Central memory CD4-positive, alpha-beta T cell (primary cell): ENCODE results near the gene GCNT2.
"Not testable (repeated sequence)": the region's sequence is repeated elsewhere in the genome, so short reads cannot be mapped to it uniquely, and the experiment has no call there.

Experiments used
- DNase-seq: peaks from one replicate; pipeline ENCODE4 v3.0.0; 2022

Gene GCNT2

DNA sequence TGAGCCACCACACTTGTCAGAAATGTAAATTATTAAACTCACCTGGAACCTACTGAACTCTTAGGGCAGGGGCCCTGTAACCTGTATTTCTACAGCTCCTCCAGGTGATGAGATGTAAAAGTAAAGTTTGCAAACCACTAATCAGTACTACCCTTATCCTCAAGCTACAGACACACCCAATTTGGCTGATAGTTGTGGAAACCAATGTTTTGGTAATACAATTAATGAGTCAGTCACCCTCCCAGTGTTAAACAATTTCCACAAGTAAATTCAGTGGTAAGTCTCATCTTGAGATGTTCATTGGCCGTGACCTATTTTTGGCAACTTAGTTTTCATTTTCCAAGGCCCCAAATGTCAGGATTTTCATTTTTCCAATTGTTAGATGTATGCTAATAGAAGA lies 29.6 kb downstream of the GCNT2 start:
- DNase-seq, result no peak

DNA sequence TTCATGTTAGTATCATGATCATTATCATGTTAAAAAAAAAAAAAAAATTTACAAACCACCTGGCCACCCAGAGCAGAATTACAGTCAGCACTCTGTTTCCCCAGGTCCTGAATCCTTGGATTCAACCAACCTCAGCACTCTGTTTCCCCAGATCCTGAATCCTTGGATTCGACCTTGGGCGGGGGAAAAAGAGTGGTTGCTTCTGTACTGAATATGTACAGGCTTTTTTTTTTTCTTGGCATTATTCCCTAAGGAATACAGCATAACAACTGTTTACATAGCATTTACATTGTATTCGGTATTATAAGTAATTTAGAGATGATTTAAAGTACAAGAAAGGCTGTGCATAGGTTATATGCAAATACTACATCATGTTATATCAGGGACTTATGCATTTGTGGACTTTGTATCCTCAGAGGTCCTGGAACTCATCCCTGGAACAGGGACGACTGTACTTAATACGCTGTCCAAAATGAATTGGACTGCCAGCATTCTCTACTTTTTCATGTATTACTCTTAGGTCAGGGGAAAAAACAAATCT lies 31.2 kb downstream of the GCNT2 start:
- no peak for DNase-seq

DNA sequence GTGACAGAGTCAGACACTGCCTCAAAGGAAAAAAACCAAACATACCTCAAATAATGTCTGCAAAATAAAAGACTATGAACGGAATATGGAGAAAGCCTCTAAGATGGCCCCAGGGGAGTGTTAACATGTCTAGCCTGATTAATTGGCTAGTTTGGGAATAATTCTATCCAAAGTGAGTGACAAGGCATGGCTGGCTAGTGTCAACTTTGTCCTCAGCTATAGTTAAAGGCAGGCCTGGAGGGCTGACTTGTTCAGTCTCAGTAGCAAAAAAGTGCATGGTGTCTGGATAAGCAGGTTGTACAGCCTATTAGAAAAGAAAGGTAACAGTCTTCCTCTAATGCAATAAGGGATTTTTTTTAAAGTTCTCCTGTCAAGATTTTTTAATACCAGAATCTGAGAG lies 32.7 kb downstream of the GCNT2 start:
- DNase-seq, result no peak

DNA sequence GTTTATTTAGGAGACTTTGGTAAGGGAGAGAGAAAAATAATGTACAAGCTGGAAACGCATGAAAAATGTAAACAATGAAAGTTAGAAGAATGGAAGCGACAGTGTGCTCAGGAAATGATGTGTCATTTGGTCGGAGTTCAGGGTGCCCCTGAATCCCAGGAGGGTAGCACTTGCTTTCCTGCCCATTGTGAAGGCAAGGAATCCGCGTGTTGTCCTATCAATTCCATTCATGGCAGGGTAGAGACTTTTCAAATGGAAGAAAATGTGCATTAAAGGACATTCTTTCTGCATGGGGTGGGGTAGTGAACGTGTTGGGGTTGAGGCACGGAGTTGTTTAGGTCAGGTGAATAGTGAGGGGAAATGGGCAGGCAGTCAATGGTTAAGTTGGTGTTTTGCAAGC lies 33.7 kb downstream of the GCNT2 start:
- DNase-seq, result no peak

DNA sequence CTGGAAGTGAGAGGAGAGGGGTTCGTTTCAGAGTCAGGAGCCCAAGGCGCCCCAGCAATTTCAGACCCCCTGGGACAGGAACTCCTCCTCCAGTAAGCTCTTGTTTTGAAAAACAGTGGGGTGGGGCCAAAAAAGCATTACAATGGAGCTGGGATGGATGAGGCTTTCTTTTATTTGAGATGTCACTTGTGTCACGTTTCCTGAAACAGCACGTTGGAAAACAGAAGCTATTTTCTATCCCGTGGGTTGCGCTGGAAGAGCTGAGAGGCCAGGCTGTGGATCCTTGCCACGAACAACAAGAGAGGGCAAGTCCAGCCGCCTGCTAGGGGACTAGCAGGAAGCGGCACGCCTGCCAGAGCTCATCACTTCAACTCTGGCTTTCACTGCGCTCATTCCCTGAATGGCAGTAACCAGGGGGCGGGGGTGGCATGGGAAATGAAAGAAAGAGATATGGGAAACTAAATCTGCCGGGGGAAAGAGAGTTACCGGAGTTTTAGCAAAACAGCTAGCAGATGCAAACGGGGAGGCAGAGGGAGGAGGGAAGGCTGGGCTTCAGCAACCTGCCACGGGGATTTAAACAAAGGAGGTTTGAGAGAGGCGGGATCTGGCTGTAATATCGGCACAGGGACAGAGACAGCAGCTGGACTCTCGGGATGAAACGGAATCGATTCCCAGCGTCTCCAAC lies 34.6 kb downstream of the GCNT2 start:
- DNase-seq, result no peak

DNA sequence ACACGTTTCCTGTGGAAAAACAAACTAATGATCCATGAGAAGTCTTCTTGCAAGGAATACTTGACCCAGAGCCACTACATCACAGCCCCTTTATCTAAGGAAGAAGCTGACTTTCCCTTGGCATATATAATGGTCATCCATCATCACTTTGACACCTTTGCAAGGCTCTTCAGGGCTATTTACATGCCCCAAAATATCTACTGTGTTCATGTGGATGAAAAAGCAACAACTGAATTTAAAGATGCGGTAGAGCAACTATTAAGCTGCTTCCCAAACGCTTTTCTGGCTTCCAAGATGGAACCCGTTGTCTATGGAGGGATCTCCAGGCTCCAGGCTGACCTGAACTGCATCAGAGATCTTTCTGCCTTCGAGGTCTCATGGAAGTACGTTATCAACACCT lies 35.4 kb downstream of the GCNT2 start:
- DNase-seq, result no peak

DNA sequence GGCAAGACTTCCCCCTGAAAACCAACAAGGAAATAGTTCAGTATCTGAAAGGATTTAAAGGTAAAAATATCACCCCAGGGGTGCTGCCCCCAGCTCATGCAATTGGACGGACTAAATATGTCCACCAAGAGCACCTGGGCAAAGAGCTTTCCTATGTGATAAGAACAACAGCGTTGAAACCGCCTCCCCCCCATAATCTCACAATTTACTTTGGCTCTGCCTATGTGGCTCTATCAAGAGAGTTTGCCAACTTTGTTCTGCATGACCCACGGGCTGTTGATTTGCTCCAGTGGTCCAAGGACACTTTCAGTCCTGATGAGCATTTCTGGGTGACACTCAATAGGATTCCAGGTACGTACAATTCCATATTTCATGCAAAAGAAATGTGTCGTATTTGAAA lies 35.8 kb downstream of the GCNT2 start:
- DNase-seq, result no peak

DNA sequence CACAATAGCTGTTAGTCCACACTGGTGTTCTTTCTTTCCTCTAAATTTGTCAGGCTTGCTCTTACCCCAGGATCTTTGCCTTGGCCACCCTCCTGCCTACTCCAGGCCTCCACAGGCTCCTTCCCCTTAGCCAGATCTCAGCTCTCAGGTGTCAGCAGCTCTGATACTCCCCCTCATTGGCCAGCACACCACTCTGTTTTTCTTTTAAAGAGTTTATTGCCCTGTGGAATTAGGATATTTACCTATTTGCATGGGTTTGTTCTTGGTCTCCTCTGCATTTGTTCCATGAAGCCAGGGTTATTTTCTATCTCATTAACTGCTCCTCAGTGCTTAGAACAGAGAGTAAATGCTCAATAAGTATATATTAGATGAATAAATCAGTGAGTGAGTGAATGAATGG lies 36.8 kb downstream of the GCNT2 start:
- DNase-seq, result no peak

DNA sequence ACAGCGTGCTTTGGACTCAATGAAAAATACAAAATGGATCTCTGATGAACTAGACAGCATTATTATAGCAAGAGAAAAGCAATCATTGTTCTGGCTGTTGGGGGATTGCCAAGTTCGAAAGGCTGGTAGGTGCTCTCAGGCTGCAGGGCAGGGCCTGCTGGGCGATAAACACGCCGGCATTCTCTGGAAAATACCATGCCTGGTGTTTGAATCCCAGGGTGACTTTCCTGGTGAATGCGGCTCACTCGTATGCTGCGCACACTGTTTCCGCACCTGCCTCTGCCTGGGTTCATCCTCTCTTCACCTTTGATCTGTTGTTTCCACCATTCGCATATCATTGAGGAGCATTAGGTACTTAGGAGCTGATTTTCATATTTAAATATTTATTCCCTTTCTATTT lies 37.4 kb downstream of the GCNT2 start:
- DNase-seq, result no peak

DNA sequence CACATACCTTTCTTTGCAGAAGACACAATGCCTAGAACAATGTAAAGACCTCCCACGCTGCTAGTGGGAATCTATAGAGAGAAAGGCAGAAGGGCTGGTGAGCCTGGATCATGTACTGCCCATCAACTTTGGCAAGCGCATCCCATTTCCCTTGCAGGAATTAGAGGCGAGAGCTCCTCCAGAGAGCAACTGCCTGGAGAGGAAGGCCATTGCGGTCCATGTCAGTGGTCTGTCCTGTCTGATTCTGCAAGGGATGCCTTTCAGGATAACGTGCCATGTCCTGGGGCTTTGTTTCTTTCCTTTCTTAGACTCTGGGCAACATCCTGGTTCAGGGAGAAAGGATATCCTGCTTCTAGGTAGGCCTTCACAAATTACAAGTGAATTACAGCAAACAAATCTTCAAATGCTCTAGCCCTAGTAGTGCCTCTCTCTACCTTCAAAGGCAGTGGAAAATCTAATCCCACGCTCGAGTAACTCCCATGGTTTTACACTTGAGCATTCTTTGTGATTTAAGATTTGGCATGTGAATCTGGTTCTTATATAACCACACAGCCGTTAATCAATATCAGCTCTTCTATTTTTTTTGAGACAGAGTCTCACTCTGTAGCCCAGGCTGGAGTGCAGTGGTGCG lies 38.5 kb downstream of the GCNT2 start:
- no peak for DNase-seq

DNA sequence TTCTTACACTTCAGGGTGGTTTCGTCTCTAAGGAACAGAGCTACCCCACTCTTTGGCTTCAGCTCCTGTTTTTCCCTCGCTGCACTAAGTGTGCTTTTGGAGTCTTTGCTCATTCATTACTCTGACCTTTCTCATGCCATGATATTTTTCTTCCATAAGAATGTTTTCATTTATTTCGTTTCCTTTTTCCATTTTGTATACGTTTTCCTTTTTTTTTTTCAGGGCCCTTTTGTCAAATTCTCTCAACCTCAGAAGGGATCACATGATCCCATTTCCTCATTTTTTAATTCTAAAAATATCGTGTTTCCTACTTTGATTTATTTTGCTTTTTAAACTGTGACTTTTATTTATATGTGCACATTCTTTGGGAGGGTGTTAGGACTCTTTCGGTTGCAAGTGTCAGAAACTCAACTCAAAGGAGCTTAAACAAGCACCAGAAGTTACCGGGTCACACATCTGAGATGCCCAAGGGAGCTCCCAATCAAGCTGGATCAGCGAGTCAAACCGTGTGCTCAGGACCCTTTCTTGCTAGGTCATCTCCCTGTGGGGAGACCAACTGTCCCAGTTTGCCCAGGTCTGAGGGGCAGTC lies 40.6 kb downstream of the GCNT2 start:
- DNase-seq, result no peak

DNA sequence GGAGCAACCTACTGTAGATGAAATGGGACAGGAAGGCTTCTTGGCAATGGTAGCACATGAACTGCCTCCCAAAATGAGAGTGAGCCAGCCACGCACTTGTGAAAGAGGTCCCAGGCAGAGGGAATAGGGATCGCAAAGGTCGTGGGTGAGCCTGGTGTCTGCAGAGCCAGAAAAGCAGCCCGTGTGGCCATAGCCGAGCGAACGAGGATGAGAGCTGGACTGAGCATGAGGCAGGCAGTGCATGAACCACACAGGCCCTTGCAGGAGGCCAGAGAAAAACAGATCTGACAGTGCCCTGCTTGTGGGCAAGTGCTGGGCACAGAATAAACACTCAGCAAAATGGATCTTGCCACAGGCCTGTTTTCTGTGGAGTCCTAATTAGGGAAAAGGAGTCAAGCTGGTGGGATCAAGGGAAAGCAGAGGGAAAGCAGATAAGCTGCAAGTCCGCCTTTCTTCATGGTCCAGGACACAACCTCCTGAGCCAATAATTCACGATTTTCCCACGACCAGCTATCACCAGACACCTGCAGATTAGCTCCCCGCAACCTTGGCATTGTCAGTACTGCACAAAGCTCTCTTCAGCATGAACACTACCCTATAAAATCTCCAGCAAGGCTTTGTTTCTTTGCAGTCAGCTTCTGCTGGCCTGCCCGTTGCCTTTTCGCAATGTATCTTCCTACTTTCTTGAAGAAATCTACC lies 44.0 kb downstream of the GCNT2 start:
- no peak for DNase-seq

DNA sequence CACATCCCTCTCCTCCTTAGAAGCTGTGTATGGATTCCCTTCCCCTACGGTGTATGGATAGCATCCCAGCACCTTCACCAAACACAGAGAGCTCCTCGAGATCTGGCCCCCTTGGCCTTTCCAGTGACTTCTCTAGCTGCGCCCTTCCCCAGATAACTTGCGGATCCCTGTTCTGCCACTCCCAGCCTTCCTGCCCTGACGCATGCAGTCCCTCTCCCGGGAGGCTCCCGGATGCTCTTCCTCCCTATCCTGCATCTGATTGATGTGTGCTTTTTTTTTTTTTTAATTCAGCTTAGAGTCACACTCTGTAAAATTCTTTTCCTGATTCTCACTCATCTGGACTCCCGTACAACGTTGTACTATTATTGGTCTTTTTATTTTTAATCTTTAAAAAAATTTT lies 44.8 kb downstream of the GCNT2 start:
- no peak for DNase-seq

DNA sequence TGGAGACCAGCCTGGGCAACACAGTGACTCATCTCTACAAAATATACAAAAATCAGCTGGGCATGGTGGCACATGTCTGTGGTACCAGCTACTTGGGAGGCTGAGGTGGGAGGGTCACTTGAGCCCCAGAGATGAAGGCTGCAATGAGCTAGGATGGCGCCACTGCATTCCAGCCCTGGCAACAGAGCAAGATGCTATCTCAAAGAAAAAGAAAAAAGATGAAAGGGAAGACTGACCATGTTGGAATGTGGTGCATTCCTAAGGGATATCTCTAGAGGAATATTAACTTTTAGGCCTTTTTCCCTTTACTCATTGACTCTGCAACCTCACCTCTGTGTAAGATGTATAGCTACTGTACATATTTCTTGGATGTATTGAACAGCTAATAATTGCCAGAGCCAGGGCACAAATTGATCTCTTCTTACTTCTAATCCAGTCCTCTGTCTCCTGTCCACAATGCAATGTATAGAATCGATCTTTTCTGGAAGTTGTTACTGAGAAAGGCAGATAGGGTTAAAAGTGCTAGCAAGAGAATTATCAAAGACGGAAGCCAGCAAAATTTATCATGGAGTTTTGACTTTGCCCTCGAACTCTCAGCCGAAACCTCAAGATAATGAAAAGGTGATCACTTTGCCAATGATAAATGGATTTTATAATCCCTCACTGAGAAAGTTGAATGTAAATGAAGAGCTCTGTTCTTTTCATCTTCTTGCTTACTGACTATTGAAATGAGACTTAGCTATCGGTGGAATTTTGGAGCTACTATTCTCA lies 46.3 kb downstream of the GCNT2 start:
- no peak for DNase-seq

DNA sequence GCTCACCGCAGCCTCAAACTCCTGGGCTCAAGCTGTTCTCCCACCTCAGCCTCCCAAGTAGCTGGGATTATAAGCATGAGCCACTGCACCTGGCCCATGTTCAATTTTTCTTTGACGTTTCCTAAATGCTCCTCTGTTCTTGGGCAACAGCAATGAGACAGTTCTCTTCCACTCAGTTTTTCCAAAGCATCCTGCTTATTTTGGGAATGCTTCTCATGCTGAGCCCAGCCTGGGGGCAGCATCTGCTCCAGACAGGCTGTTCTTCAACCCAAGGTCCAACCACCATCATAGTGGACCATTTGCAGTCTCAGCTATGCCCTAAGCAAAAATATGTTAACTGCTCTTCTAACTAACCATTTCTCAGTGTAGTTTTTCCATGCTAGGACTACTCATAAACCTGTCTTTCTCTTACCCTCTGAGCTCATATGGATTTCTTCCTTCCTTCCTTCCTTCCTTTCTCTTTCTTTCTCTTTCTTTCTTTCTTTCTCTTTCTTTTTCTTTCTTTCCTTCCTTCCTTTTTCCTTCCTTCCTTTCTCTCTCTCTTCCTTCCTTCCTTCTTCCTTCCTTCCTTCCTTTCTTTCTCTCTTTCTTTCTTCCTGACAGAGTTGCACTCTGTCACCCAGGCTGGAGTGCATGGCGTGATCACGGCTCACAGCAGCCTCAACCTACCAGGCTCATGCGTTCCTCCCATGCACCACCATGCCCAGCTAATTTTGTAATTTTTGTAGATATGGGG lies 48.4 kb downstream of the GCNT2 start:
- no peak for DNase-seq

DNA sequence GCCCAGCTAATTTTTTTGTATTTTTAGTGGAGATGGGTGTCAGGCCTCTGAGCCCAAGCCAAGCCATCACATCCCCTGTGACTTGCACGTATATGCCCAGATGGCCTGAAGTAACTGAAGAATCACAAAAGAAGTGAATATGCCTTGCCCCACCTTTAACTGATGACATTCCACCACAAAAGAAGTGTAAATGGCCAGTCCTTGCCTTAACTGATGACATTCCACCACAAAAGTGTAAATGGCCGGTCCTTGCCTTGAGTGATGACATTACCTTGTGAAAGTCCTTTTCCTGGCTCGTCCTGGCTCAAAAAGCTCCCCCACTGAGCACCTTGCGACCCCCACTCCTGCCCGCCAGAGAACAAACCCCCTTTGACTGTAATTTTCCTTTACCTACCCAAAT lies 54.4 kb downstream of the GCNT2 start:
- DNase-seq, result not testable (repeated sequence)

DNA sequence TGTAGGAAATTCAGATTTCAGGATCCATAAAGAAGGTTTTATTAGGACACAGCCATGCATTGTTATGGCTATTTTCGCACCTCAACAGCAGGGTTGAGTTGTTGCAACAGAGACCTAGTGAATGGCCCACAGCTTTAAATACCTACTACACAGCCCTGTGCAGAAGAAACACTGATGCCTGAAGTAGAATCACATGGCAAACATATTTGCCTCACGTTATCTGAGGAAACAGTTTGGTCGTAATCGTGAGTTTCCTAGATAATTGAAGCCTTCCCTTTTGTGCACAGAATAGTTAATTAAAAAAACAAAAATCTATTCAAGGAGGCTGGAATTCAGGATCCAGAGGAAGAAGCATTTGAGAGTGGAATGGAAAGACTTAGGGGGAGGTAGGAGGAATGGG lies 55.1 kb downstream of the GCNT2 start:
- DNase-seq, result no peak

DNA sequence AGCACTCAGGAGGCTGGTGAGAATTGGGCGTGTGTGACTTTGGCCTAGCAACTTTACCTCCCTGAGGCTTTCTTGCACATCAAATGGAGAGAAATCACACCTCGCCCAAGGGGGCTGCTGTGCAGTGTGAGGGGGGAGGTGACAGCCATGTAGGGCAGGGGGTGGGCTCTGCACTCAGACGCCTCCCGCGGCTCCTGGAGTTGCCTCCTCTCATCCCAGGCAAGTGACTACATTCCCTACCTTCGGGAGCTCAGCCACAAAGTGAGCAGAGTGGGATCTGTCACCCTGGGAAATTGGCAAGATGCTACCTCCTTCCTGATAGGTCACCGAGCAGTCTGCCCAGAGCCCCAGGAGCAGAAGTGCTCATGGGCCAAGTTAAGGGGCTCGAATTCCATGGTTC lies 56.0 kb downstream of the GCNT2 start:
- no peak for DNase-seq

DNA sequence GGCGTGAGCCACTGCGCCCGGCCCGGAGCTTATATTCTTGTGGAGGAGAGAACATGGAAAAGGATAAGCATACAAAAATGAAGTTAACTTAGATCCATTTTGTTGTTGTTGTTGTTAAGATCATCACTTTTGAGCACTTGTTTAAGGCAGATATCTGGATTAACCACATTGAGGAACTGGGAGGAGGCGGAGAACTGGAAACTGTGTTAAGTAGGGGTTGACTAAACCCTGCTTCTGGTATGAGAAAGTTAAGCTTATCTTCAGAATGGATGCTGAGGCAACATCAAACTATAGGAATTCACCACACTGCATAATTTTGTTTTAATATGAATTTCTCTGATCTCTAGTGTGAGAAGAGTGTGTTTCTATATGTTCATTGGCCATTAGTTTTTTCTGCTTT lies 57.6 kb downstream of the GCNT2 start:
- no peak for DNase-seq

DNA sequence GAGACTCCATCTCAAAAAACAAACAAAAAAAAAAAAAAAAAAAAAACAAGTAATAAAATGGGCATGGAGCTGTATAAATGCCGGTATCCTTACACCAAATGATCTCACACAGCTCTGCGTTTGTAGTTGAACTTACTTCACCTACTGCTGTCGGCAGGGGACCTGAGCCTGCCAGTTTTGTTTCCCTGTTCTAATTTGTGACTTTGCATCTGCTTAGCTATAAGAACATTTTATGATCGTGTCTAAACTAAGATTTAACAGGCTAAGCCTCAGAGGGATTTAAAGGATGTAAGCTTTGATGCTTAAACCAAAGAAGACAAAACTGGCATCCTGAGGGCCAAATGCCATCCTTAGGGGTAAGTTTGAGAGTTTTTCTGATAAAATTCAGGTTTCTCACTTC lies 58.7 kb downstream of the GCNT2 start:
- DNase-seq, result no peak

DNA sequence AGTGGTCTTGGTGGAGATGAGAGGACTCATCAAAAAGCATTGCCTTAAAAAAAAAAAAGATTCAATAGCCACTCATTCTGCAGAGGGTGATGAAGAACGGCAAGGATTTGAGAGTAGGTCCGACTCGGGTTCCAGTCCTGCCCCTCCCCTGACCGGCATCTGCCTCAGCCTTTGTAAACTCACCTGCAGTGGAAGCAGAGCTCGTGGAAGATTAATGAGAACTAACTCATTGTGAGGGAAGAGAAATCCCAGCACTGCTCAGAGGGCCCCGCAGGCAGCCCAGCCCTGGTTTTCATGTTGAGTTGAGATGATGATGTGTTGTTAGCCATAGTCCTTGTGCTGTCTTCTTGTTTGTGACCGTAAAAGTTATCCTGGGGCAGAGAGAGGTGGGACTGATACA lies 59.4 kb downstream of the GCNT2 start:
- no peak for DNase-seq

DNA sequence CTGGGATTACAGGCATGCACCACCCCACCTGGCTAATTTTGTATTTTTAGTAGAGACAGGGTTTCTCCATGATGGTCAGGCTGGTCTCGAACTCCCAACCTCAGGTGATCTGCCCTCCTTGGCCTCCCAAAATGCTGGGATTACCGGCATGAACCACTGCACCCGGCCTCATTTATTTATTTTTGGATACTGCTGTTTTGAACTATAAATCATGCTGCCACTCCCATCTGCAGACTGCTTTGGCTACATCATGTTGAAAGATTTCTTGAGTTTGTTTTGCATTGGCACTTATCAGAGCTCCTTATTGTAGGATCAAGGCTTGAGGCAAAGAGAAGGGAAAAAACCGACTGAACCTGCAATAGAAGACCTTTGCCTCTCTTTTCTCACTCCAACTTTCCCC lies 60.3 kb downstream of the GCNT2 start:
- not testable (repeated sequence) for DNase-seq
